ENCODE data around the gene TMEM151B.

DNA sequence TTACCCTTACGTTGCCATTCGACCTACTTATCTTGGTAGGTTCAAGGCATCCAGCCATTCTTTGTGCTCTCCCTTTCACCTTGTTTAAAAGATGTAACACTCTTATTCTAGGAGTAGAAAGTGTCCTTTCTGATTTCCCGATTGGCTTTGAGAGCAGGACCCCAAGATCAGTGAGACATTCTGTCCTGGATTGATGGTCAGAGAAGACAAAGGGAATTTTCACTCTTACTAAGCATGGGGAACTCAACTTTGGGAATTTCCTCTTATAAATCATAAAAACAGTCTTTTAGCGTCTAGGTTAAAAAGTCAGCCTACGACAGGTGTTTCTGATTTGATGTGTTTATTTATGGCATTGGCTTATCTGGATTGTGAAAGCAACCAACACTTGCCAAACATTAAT, 45.7 kb downstream of the TMEM151B start:
- TF ChIP-seq, protein P1, sequence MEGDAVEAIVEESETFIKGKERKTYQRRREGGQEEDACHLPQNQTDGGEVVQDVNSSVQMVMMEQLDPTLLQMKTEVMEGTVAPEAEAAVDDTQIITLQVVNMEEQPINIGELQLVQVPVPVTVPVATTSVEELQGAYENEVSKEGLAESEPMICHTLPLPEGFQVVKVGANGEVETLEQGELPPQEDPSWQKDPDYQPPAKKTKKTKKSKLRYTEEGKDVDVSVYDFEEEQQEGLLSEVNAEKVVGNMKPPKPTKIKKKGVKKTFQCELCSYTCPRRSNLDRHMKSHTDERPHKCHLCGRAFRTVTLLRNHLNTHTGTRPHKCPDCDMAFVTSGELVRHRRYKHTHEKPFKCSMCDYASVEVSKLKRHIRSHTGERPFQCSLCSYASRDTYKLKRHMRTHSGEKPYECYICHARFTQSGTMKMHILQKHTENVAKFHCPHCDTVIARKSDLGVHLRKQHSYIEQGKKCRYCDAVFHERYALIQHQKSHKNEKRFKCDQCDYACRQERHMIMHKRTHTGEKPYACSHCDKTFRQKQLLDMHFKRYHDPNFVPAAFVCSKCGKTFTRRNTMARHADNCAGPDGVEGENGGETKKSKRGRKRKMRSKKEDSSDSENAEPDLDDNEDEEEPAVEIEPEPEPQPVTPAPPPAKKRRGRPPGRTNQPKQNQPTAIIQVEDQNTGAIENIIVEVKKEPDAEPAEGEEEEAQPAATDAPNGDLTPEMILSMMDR (IDR thresholded peaks at IDR 0.05 in 2 of 3, conservative IDR thresholded peaks at IDR 0.05 in 1 of 3; ENCODE audit: borderline replicate concordance in 1 of 3, insufficient read depth in 1 of 3, low read depth in 2 of 3, low read length in 2 of 3), result no peak
- TF ChIP-seq ZBTB33 (IDR thresholded peaks at IDR 0.05; ENCODE audit: extremely low read depth, insufficient replicate concordance, low read length) (no peak), EZH2 (IDR thresholded peaks at IDR 0.05) (no peak)

Measured in HCT116 (cell line).